Measurements from ENCODE around the gene SDHB. TPM values are rescaled to one million over a fixed set of nuclear protein-coding genes. Genes with fewer than 3 reads are reported as not detected.

The SDHB gene
- total and polyA plus RNA-seq, 9 donors, result 51.9 to 120 (median 63.1) TPM

- Histone ChIP-seq H3K4me3 (no peak overlapping the region), H3K4me1 (ENCODE audit: insufficient read depth) (no peaks in the 10 kb centered on the region), H3K36me3 (no peaks in the 10 kb centered on the region), H3K27ac (no peak overlapping the region), H3K9me3 (no peaks in the 10 kb centered on the region), H3K27me3 (no peaks in the 10 kb centered on the region)
- no peak for TF ChIP-seq POLR2A (IDR thresholded peaks at IDR 0.05)
- no peak for TF ChIP-seq CTCF (IDR thresholded peaks at IDR 0.05)
- TF ChIP-seq EP300 (IDR thresholded peaks at IDR 0.05), result no peak
- intact Hi-C loops (cut with DNase I), result no loop called here
- WGBS, 3 donors, result 88 to 91% (median 90%) methylated on average over 23 of the region's 23 CpGs
- no peak for DNase-seq
These were observed 67.3 kb downstream of the SDHB start for GRCh38 chr1:16986560-16986959.

GRCh38 chr1:16986113-16986512 is 67.7 kb downstream of the SDHB start:
- no peak for TF ChIP-seq POLR2A (IDR thresholded peaks at IDR 0.05)
- TF ChIP-seq EP300 (IDR thresholded peaks at IDR 0.05), result no peak
- TF ChIP-seq CTCF (IDR thresholded peaks at IDR 0.05), result no peak
- Histone ChIP-seq H3K36me3 (no peaks in the 10 kb centered on the region), H3K27me3 (no peaks in the 10 kb centered on the region), H3K4me1 (ENCODE audit: insufficient read depth) (no peaks in the 10 kb centered on the region), H3K27ac (no peak overlapping the region), H3K4me3 (no peak overlapping the region), H3K9me3 (no peaks in the 10 kb centered on the region)
- WGBS, 3 donors, result 86 to 91% (median 87%) methylated on average over 19 of the region's 19 CpGs
- DNase-seq, result peak in 1 of 5 donors; percentile 26
- intact Hi-C loops (cut with DNase I), result no loop called here

- peak overlapping the region in 1 of 2 donors; percentile 37 for H3K27ac ChIP-seq
- intact Hi-C loops (cut with DNase I), result no loop called here
- H3K4me1 ChIP-seq (ENCODE audit: insufficient read depth), result peaks cover under 1% of the 10 kb centered on the region
- no peaks in the 10 kb centered on the region for H3K36me3 ChIP-seq
- no peaks in the 10 kb centered on the region for H3K27me3 ChIP-seq
- no peak overlapping the region for H3K4me3 ChIP-seq
- TF ChIP-seq CTCF (IDR thresholded peaks at IDR 0.05), result no peak
- TF ChIP-seq EP300 (IDR thresholded peaks at IDR 0.05), result no peak
- TF ChIP-seq POLR2A (IDR thresholded peaks at IDR 0.05), result no peak
- peak; percentile 66 to 93 (median 88) for DNase-seq
- WGBS, 3 donors, result 4 to 7% (median 5%) methylated on average over 7 of the region's 7 CpGs
- no peaks in the 10 kb centered on the region for H3K9me3 ChIP-seq
These were observed 69.1 kb downstream of the SDHB start for GRCh38 chr1:16984717-16985116.

- Histone ChIP-seq H3K27ac (no peak overlapping the region), H3K4me3 (no peak overlapping the region), H3K36me3 (no peaks in the 10 kb centered on the region), H3K4me1 (ENCODE audit: insufficient read depth) (peaks cover 7% of the 10 kb centered on the region), H3K27me3 (no peaks in the 10 kb centered on the region), H3K9me3 (no peaks in the 10 kb centered on the region)
- WGBS, 3 donors, result 93 to 95% (median 95%) methylated on average over 4 of the region's 4 CpGs
- DNase-seq, result no peak
- intact Hi-C loops (cut with DNase I), result no loop called here
- TF ChIP-seq EP300 (IDR thresholded peaks at IDR 0.05) (no peak), POLR2A (IDR thresholded peaks at IDR 0.05) (no peak), CTCF (IDR thresholded peaks at IDR 0.05) (no peak)
These were observed 70.2 kb downstream of the SDHB start for GRCh38 chr1:16983649-16984048.

All from ovary (tissue), 9 donors.